Measurements from ENCODE around the gene ZNF217. TPM values are rescaled to one million over a fixed set of nuclear protein-coding genes. Genes with fewer than 3 reads are reported as not detected.

ZNF217 gene
- total and polyA plus RNA-seq, 9 of the 15 experiments (the other 6 are each of a cell fraction or from before 2014, with no cell fraction given) = 3.0 to 41.8 (median 16.8) TPM

- TF ChIP-seq TCF7L2 (IDR thresholded peaks at IDR 0.05; ENCODE audit: low read depth, low read length) = no peak
- peak; percentile 81 for TF ChIP-seq ZNF175 (CRISPR knock-in tag; IDR thresholded peaks at IDR 0.05; ENCODE audit: low read depth)
- TF ChIP-seq ZNF644 (tag; IDR thresholded peaks at IDR 0.05; ENCODE audit: low read depth) = no peak
- peak in 1 of 2 experiments; percentile 74; a peak in 2 of 4 replicates for TF ChIP-seq BCLAF1 (IDR thresholded peaks at IDR 0.05; ENCODE audit: borderline replicate concordance in 1 of 2, control insufficient read depth in 1 of 2, low read depth in 2 of 2, low read length in 1 of 2)
- no peak for TF ChIP-seq ZNF695 (CRISPR knock-in tag; IDR thresholded peaks at IDR 0.05)
- peak; percentile 77; the same call in 1 of the 2 replicates for TF ChIP-seq XRCC5 (IDR thresholded peaks at IDR 0.05; ENCODE audit: low read depth, low read length)
- peak; percentile 30 to 54 for TF ChIP-seq AFF1 (IDR thresholded peaks at IDR 0.05; ENCODE audit: low read depth in 1 of 2, partially characterized antibody in 2 of 2)
- TF ChIP-seq GTF2E2 (tag; IDR thresholded peaks at IDR 0.05) = no peak
- peak; percentile 71 for TF ChIP-seq CTCFL (IDR thresholded peaks at IDR 0.05; ENCODE audit: borderline replicate concordance, insufficient read depth, low read depth, low read length, poor library complexity, severe bottlenecking)
- TF ChIP-seq JUND (IDR thresholded peaks at IDR 0.05; ENCODE audit: borderline replicate concordance, low read depth, low read length) = no peak
- TF ChIP-seq JUND (tag; IDR thresholded peaks at IDR 0.05; ENCODE audit: borderline replicate concordance, low read depth, low read length) = peak; percentile 27; the same call in 1 of the 3 replicates
These were observed 15.0 kb downstream of the ZNF217 start (continued) for GRCh38 chr20:53578492-53579222.
